Upper lobe of left lung (tissue), 4 donors: ENCODE results near the gene RETN.

Experiments used
- EP300 ChIP-seq, 4 donors: sonication (generic); formaldehyde crosslinking; IDR thresholded peaks; one replicate each; pipeline ENCODE4 v1.5.1; 2017; ENCODE audit warnings: antibody characterized with exemption in 4 of 4, control low read depth in 2 of 4
- TF ChIP-seq, protein P1 (sequence below), 6 experiments: fragments of 450-650 bp in 4 of 6; fragments of 200-600 bp in 2 of 6; sonication (generic) in 2 of 6; IDR thresholded peaks; one replicate each; pipeline ENCODE4 v1.5.1; 2016 to 2019; ENCODE audit warnings: antibody characterized with exemption in 6 of 6

DNA sequence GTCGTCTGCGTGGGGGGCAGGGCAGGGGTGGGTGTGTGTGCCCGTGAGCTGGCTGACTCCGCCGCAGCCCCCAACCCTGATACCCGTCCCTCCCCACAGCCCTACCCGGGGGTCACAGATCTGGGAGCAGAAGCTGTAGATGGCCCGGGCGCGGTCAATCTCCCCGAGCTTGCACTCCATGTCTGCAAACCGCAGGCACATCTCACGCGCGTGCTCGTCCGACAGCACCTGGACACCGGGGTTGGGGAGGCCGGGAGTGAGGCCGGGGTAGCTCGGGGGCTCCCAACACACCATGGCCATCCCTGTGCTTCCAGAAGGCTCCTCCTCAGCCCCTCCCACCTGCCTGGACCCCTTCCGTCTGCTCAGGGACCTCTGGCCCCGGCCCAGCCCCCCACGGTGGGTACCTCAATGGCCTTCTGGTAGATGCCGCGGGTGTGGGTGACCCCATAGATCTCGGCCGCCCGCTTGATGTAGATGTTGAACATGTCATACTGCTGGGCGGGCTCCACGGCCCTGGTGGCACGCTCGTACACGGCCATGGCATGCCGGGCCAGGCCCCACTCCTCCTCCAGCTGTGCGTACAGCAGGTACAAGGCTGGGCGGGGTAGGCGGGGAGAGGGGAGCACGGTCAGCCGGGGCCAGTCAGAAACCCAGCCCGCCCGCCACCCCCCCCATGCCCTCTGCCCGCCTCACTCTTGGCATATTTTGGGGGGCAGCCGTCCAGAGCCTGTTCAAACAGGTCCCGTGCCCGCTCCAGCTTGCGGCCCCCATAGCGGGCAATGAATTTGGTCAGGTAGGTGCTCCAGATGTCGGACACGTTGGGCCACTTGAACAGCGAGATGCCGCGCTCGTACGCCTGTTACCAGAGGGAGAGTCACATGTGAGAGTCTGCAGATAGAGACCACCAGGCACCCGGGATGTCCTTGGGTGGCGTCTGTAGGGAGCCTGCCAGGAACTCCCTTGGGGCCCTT, 48.1 kb upstream of the RETN start:
- no peak for TF ChIP-seq EP300 (IDR thresholded peaks at IDR 0.05)
- TF ChIP-seq, protein P1, sequence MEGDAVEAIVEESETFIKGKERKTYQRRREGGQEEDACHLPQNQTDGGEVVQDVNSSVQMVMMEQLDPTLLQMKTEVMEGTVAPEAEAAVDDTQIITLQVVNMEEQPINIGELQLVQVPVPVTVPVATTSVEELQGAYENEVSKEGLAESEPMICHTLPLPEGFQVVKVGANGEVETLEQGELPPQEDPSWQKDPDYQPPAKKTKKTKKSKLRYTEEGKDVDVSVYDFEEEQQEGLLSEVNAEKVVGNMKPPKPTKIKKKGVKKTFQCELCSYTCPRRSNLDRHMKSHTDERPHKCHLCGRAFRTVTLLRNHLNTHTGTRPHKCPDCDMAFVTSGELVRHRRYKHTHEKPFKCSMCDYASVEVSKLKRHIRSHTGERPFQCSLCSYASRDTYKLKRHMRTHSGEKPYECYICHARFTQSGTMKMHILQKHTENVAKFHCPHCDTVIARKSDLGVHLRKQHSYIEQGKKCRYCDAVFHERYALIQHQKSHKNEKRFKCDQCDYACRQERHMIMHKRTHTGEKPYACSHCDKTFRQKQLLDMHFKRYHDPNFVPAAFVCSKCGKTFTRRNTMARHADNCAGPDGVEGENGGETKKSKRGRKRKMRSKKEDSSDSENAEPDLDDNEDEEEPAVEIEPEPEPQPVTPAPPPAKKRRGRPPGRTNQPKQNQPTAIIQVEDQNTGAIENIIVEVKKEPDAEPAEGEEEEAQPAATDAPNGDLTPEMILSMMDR (IDR thresholded peaks at IDR 0.05): no peak
